Endothelial cell of umbilical vein (primary cell): ENCODE results near the gene TFDP1.

Experiments
- CTCF ChIP-seq, 2 donors: IDR thresholded peaks; 1 replicate in 1 of 2; 2 replicates in 1 of 2; pipeline ENCODE4 v1.5.1; 2011; ENCODE audit warnings: low read length in 2 of 2, mild to moderate bottlenecking in 2 of 2, moderate library complexity in 2 of 2, control low read depth in 1 of 2, inconsistent platforms in 1 of 2, low read depth in 1 of 2; ENCODE audit not compliant: insufficient read depth in 1 of 2; ENCODE audit errors: extremely low read depth in 1 of 2
- EZH2 ChIP-seq: IDR thresholded peaks from 2 replicates; pipeline ENCODE4 v1.6.1; 2012; ENCODE audit warnings: borderline replicate concordance, low read depth, mild to moderate bottlenecking, moderate library complexity, low read length, inconsistent platforms; ENCODE audit not compliant: severe bottlenecking
- FOS ChIP-seq: IDR thresholded peaks from 2 replicates; pipeline ENCODE4 v1.6.1; 2011; ENCODE audit warnings: mild to moderate bottlenecking, low read length, moderate library complexity, borderline replicate concordance; ENCODE audit not compliant: insufficient read depth
- GATA2 ChIP-seq: IDR thresholded peaks from 2 replicates; pipeline ENCODE4 v1.7.0; 2011; ENCODE audit warnings: low read depth, mild to moderate bottlenecking, moderate library complexity, mixed read lengths, low read length; ENCODE audit not compliant: insufficient read length, insufficient read depth
- POLR2A ChIP-seq: IDR thresholded peaks from 2 replicates; pipeline ENCODE4 v1.6.1; 2012; ENCODE audit warnings: low read depth, mild to moderate bottlenecking, control low read depth, low read length
- POLR2AphosphoS5 ChIP-seq: IDR thresholded peaks from 2 replicates; pipeline ENCODE4 v1.6.1; 2012; ENCODE audit warnings: low read depth, mild to moderate bottlenecking, control low read depth, low read length, moderate library complexity; ENCODE audit not compliant: insufficient read depth

- TF ChIP-seq CTCF (IDR thresholded peaks at IDR 0.05; ENCODE audit: extremely low read depth in 1 of 2, insufficient read depth in 1 of 2, low read depth in 1 of 2, low read length in 2 of 2): no peak
- TF ChIP-seq POLR2AphosphoS5: no peak
- TF ChIP-seq GATA2: no peak
- TF ChIP-seq EZH2: no peak
- no peak for TF ChIP-seq POLR2A
- no peak for TF ChIP-seq FOS
These were observed 68.1 kb downstream of the TFDP1 start for GRCh38 chr13:113652404-113653263.
